Right lobe of liver (tissue), 4 donors: Measurements from ENCODE around the gene ATRIP.

Source experiments
- CTCF ChIP-seq, 4 donors: fragments of 200-600 bp in 3 of 4; fragments of 450-650 bp in 1 of 4; IDR thresholded peaks; one replicate each; pipeline versions ENCODE4 v1.5.1 to v1.8.0; 2016 to 2022; ENCODE audit warnings: antibody characterized with exemption in 4 of 4, mild to moderate bottlenecking in 2 of 4
- POLR2A ChIP-seq: fragments of 450-650 bp; IDR thresholded peaks from one replicate; pipeline ENCODE4 v1.6.1; 2017; ENCODE audit warnings: antibody characterized with exemption, mild to moderate bottlenecking
- donor health status: DM: no; HTN: no; CAD: no.
- donor health status: DM: no; HTN: no; CAD: no.
- donor health status: DM: no; HTN: yes; CAD: no.

DNA sequence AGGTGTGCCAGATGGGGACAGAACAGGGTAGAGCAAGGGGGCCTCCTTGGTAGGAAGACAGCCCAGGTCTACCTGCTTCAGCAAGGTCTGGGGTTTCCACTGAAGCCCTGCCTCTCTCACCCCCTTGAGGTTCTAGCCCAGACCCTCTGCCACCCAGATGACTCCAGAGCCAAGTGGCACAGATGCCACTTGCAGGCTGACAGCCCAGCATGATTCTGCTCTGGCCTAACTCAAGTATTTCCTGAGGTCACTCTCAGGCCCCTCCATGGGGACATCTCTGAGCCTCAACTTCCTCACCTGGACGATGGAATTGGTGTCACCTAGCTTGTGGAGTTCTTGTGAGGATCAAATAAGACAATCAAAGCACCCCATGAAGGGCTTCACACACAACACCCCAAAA lies 40.6 kb upstream of the ATRIP start:
- TF ChIP-seq CTCF (IDR thresholded peaks at IDR 0.05) (no peak), POLR2A (no peak)
